Colon (tissue), 2 donors: ENCODE results near the gene CELF1.
"Not testable (repeated sequence)": the region's sequence is repeated elsewhere in the genome, so short reads cannot be mapped to it uniquely, and the experiment has no call there.

Source experiments
- FAIRE-seq: peaks from 2 replicates; lab custom pipeline; 2012; peaks lifted over from hg19 to GRCh38; lab: Jason Lieb, UNC
- donor health status: control.
- donor health status: control.

Gene CELF1

GRCh38 chr11:47573321-47573720 lies 20.4 kb upstream of the CELF1 start:
- FAIRE-seq = no peak

GRCh38 chr11:47572715-47573255 lies 19.9 kb upstream of the CELF1 start:
- no peak for FAIRE-seq

GRCh38 chr11:47571895-47572294 lies 19.0 kb upstream of the CELF1 start:
- no peak for FAIRE-seq

GRCh38 chr11:47571357-47571729 lies 18.4 kb upstream of the CELF1 start:
- FAIRE-seq = no peak

- no peak for FAIRE-seq
Measured at GRCh38 chr11:47570651-47571356, 17.9 kb upstream of the CELF1 start.

GRCh38 chr11:47569646-47570045 lies 16.7 kb upstream of the CELF1 start:
- FAIRE-seq = no peak

- no peak for FAIRE-seq
Measured at GRCh38 chr11:47566149-47566698, 13.3 kb upstream of the CELF1 start.

- FAIRE-seq = no peak
Measured at GRCh38 chr11:47565340-47566148, 12.6 kb upstream of the CELF1 start, which contains the start of gene PTPMT1. TSS of gene PTPMT1 (plus strand) at chr11:47565599. CDS start at chr11:47565623, 24 bp downstream.

- no peak for FAIRE-seq
Measured at GRCh38 chr11:47564933-47565339, 12.0 kb upstream of the CELF1 start.

- FAIRE-seq = not testable (repeated sequence)
Measured at GRCh38 chr11:47564366-47564765, 11.4 kb upstream of the CELF1 start.

GRCh38 chr11:47562393-47562792 lies 9.5 kb upstream of the CELF1 start:
- not testable (repeated sequence) for FAIRE-seq

GRCh38 chr11:47560426-47560825 lies 7.5 kb upstream of the CELF1 start:
- FAIRE-seq = no peak

GRCh38 chr11:47558695-47559094 lies 5.8 kb upstream of the CELF1 start:
- peak; percentile 99 for FAIRE-seq

- not testable (repeated sequence) for FAIRE-seq
Measured at GRCh38 chr11:47557004-47557403, 4.1 kb upstream of the CELF1 start.

- FAIRE-seq = no peak
Measured at GRCh38 chr11:47553406-47553743, 443 bp upstream of the CELF1 start.

- no peak for FAIRE-seq
Measured at GRCh38 chr11:47552056-47552565, 821 bp downstream of the CELF1 start.

GRCh38 chr11:47551086-47551485 lies 1.8 kb downstream of the CELF1 start:
- FAIRE-seq = no peak

GRCh38 chr11:47550288-47551047 lies 2.5 kb downstream of the CELF1 start:
- no peak for FAIRE-seq

- not testable (repeated sequence) for FAIRE-seq
Measured at GRCh38 chr11:47546274-47546673, 6.7 kb downstream of the CELF1 start.

GRCh38 chr11:47545298-47545697 lies 7.6 kb downstream of the CELF1 start:
- FAIRE-seq = no peak

GRCh38 chr11:47541070-47541469 lies 11.9 kb downstream of the CELF1 start:
- no peak for FAIRE-seq

GRCh38 chr11:47539681-47540039 lies 13.3 kb downstream of the CELF1 start:
- no peak for FAIRE-seq
